Thoracic aorta (tissue), 2 donors: ENCODE results near the gene LDLRAP1. TPM values are rescaled to one million over a fixed set of nuclear protein-coding genes. Genes with fewer than 3 reads are reported as not detected.

ENCODE experiments used
- ATAC-seq: fragments of 150-250 bp; one replicate; pipeline ENCODE4 v1.8.0; 2017; ENCODE audit warnings: low read depth; ENCODE audit not compliant: insufficient number of reproducible peaks, low FRiP score
- DNase-seq: peaks from one replicate; pipeline ENCODE4 v3.0.0-alpha.2; 2020; ENCODE audit warnings: low spot score
- H3K27ac ChIP-seq, 2 donors: fragments of 200-600 bp; sonication (generic); 1 replicate in 1 of 2; 2 replicates in 1 of 2; pipeline ENCODE4 v1.5.1; 2016; ENCODE audit warnings: mild to moderate bottlenecking in 2 of 2, moderate library complexity in 2 of 2
- H3K27me3 ChIP-seq: fragments of 200-600 bp; sonication (generic); replicated peaks from 2 replicates; pipeline ENCODE4 v1.6.0; 2016; ENCODE audit warnings: mild to moderate bottlenecking; ENCODE audit not compliant: insufficient read depth
- H3K36me3 ChIP-seq: fragments of 200-600 bp; sonication (generic); one replicate; pipeline ENCODE4 v1.5.1; 2016
- H3K4me1 ChIP-seq, 2 donors: fragments of 200-600 bp; sonication (generic); 1 replicate in 1 of 2; 2 replicates in 1 of 2; pipeline versions ENCODE4 v1.5.1 to v1.6.0; 2016; ENCODE audit warnings: low read depth in 2 of 2, mild to moderate bottlenecking in 1 of 2; ENCODE audit not compliant: control insufficient read depth in 1 of 2
- H3K4me3 ChIP-seq: fragments of 200-600 bp; sonication (generic); 2 replicates; pipeline ENCODE4 v1.5.1; 2016; ENCODE audit warnings: mild to moderate bottlenecking
- H3K9me3 ChIP-seq: fragments of 200-600 bp; sonication (generic); 2 replicates; pipeline ENCODE4 v1.5.1; 2016
- total RNA-seq, 2 donors: library from RNA; depleted of rRNA; stranded (reverse); fragments of >200 nt; gene quantifications; one replicate each; pipeline versions ENCODE4 v1.1.0 to v1.2.3, GENCODE V29; 2016
- TF ChIP-seq, protein P1 (sequence below): fragments of 200-600 bp; sonication (generic); IDR thresholded peaks from one replicate; pipeline ENCODE4 v1.5.1; 2019; ENCODE audit warnings: antibody characterized with exemption

Gene LDLRAP1
- total RNA-seq, 2 donors from 2014 or later = 35.2 to 55.2 TPM

DNA sequence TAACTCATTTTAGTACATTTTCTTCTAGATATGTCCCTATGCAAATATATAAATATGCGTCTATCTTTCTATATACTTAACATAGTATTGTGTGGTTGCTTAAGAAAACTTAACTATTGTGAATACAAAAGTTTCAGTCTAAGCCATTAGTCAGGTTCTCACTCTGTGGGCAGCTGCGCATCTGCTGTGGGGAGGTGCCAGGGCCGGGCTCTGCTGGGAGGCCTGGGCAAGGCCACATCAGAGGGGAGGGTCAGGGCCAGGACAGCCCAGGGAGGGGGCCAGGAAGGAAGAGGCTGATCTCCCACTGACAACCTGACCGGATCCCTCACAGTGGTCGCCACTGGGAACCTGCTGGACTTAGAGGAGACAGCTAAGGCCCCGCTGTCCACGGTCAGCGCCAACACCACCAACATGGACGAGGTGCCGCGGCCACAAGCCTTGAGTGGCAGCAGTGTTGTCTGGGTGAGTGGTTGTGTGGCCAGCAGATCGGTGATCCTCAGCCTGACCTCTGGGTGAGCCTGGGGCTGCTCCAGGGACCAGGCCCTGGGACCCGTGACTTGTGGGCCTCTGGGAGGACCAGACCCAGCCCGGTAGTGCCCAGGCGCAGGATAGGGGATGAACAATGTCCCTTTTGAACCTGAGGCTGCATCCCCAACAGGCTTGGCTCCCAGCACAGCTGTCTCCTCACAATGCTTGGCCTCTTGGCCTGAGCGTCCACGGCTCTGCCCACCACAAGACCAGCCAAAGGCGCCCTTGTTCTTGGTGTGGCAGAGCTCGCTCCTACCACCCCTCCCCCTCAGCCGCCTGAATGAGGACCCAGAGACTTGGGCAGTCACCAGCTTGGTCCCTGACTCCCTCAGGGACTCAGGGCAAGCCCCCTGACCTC is 20.2 kb downstream of the LDLRAP1 start:
- Histone ChIP-seq H3K9me3 (no peaks in the 10 kb centered on the region), H3K4me3 (no peak overlapping the region), H3K27ac (peak overlapping the region in 1 of 2 donors; percentile 88), H3K27me3 (no peaks in the 10 kb centered on the region), H3K36me3 (peaks cover 7% of the 10 kb centered on the region), H3K4me1 (peaks cover 31 to 60% of the 10 kb centered on the region in 2 donors)
- no peak for ATAC-seq
- no peak for DNase-seq
- TF ChIP-seq, protein P1, sequence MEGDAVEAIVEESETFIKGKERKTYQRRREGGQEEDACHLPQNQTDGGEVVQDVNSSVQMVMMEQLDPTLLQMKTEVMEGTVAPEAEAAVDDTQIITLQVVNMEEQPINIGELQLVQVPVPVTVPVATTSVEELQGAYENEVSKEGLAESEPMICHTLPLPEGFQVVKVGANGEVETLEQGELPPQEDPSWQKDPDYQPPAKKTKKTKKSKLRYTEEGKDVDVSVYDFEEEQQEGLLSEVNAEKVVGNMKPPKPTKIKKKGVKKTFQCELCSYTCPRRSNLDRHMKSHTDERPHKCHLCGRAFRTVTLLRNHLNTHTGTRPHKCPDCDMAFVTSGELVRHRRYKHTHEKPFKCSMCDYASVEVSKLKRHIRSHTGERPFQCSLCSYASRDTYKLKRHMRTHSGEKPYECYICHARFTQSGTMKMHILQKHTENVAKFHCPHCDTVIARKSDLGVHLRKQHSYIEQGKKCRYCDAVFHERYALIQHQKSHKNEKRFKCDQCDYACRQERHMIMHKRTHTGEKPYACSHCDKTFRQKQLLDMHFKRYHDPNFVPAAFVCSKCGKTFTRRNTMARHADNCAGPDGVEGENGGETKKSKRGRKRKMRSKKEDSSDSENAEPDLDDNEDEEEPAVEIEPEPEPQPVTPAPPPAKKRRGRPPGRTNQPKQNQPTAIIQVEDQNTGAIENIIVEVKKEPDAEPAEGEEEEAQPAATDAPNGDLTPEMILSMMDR = no peak

DNA sequence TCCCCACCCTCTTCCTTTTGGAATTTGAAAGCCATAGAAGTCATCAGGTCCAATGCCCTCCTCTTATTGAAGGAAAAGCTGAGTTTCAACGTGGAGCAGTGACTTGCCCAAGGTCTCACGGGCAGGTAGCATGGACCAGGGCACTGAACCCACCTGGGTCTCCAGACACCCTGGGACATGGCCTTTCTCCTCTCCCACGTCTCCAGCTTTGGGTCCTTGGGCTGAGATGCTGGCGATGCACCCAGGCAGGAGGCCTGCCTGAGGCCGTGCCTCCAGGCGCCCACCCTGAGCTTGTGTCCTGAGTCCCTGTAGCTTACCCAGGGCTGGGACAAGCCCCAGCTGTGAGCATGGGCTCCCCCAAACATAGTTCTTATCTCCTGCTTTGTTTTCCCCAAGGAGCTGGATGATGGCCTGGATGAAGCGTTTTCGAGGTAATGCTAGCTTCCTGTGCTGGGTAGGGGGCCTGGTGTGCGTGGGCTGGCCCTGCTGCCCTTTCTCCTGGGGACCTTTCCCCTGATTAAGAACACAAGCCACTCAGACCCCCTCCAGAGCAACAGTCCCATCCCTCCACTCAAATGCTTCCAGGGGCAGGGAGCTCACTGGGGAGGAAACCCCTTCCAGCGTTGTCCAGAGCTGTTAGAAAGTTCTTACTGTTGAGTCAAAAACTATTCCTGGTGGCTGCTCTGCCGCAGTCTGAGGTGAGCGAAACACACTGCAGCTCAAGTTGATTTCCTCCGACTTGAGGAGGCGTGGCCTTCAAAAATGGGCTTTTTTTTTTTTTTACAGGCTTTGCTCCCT is 21.6 kb downstream of the LDLRAP1 start:
- Histone ChIP-seq H3K9me3 (no peaks in the 10 kb centered on the region), H3K27ac (peak overlapping the region; percentile 88 to 95), H3K4me1 (peaks cover 37 to 72% of the 10 kb centered on the region in 2 donors), H3K27me3 (no peaks in the 10 kb centered on the region), H3K4me3 (no peak overlapping the region), H3K36me3 (peaks cover 3% of the 10 kb centered on the region)
- ATAC-seq (no peak), DNase-seq (no peak)
- TF ChIP-seq, protein P1 = no peak

DNA sequence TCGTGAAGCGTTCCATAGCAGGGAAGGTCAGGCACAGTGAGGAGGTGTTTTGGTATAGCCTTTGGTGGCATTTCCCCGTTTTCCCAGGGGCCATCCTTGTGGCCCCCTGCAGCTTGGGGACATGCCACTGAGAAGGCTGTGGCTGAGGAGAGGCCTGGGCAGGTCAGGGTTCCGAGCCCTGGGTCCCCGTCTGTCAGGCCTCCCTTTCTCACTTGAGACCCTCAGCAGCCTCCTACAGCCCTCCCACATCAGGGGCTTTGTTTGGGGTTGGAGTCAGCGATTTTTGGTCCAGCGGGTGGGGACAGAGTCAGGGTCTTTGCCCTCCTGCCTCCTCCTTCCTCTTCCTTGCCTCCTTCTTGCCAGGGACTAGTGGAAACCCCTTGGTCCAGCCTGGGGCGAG is 22.2 kb downstream of the LDLRAP1 start:
- H3K27ac ChIP-seq = peak overlapping the region; percentile 88 to 95
- no peaks in the 10 kb centered on the region for H3K9me3 ChIP-seq
- no peaks in the 10 kb centered on the region for H3K27me3 ChIP-seq
- DNase-seq = no peak
- H3K36me3 ChIP-seq = peaks cover 3% of the 10 kb centered on the region
- peaks cover 37 to 69% of the 10 kb centered on the region in 2 donors for H3K4me1 ChIP-seq
- no peak for ATAC-seq
- TF ChIP-seq, protein P1 = no peak
- H3K4me3 ChIP-seq = no peak overlapping the region

DNA sequence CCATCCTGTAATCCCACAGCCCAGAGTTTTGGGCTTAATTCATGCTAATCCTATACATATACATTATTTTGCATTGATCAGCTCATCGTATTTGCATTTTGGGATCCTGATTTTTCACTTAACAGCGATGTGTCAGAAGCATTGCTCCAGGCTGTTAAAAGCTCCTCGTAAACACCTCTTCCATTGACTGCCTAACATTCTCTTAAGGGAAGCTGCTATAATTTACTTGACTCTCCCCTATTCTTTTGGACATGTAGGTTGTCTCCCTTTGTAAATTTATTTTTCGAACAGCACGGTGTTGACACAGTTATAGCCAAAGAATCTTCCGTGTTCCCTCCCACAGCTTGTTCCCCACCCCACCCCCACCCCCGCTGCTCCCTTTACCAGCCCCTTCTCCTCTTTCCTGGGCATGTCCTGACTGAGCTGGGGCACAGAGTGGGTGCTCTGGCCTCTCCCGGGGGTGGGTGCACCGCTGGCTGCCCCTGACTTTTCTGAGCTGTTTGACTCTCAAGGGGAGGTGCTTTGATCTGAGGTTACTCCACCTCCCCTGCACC is 22.8 kb downstream of the LDLRAP1 start:
- Histone ChIP-seq H3K4me3 (peak overlapping the region; percentile 25), H3K27me3 (no peaks in the 10 kb centered on the region), H3K27ac (peak overlapping the region; percentile 88 to 95), H3K36me3 (peaks cover 3% of the 10 kb centered on the region), H3K4me1 (peaks cover 37 to 64% of the 10 kb centered on the region in 2 donors), H3K9me3 (no peaks in the 10 kb centered on the region)
- TF ChIP-seq, protein P1 = no peak
- no peak for DNase-seq
- ATAC-seq = no peak
